ENCODE measurements around the gene KCNQ5.

GRCh38 chr6:72987301-72987700 lies 365.4 kb downstream of the KCNQ5 start:
- no peak for TF ChIP-seq CTCF (conservative IDR thresholded peaks at IDR 0.05 in 1 of 2, IDR thresholded peaks at IDR 0.05 in 1 of 2; ENCODE audit: low read depth in 1 of 2, low read length in 2 of 2)
- no peak for TF ChIP-seq EZH2 (IDR thresholded peaks at IDR 0.05; ENCODE audit: low read length, missing control alignments)
